Stimulated activated naive CD4-positive, alpha-beta T cell treated with Interleukin-2 at 50 U/mL for 16 hours (primary cell): ENCODE measurements around the gene NINL.

Experiments used
- DNase-seq: peaks from one replicate; lab custom pipeline; 2025; lab: John Stamatoyannopoulos, UW

The NINL gene

GRCh38 chr20:25500880-25501351, 84.4 kb downstream of the NINL start:
- no peak for DNase-seq

- no peak for DNase-seq
These were observed 85.4 kb downstream of the NINL start for GRCh38 chr20:25499855-25500434.

- DNase-seq = no peak
These were observed 86.3 kb downstream of the NINL start for GRCh38 chr20:25499031-25499430.

- DNase-seq = no peak
These were observed 87.1 kb downstream of the NINL start for GRCh38 chr20:25498280-25498606.

GRCh38 chr20:25497586-25498279, 87.6 kb downstream of the NINL start:
- DNase-seq = no peak

GRCh38 chr20:25496968-25497401, 88.3 kb downstream of the NINL start:
- DNase-seq = no peak

- no peak for DNase-seq
These were observed 89.0 kb downstream of the NINL start for GRCh38 chr20:25496165-25496967.

- DNase-seq = no peak
These were observed 90.0 kb downstream of the NINL start for GRCh38 chr20:25495189-25495824.

GRCh38 chr20:25494506-25495188, 90.7 kb downstream of the NINL start:
- no peak for DNase-seq

- DNase-seq = no peak
These were observed 91.4 kb downstream of the NINL start for GRCh38 chr20:25493748-25494505.

GRCh38 chr20:25493137-25493536, 92.2 kb downstream of the NINL start:
- no peak for DNase-seq

GRCh38 chr20:25491446-25492038, 93.8 kb downstream of the NINL start:
- DNase-seq = no peak

- no peak for DNase-seq
These were observed 94.5 kb downstream of the NINL start for GRCh38 chr20:25490656-25491445.

- no peak for DNase-seq
These were observed 96.0 kb downstream of the NINL start for GRCh38 chr20:25489221-25489871.

- DNase-seq = no peak
These were observed 97.4 kb downstream of the NINL start for GRCh38 chr20:25487975-25488374.

GRCh38 chr20:25487306-25487705, 98.0 kb downstream of the NINL start:
- no peak for DNase-seq

- DNase-seq = no peak
These were observed 99.0 kb downstream of the NINL start for GRCh38 chr20:25486377-25486776.

- no peak for DNase-seq
These were observed 99.5 kb downstream of the NINL start for GRCh38 chr20:25485872-25486271.

- no peak for DNase-seq
These were observed 100.3 kb downstream of the NINL start for GRCh38 chr20:25484911-25485511.
